Measurements from ENCODE around the gene SH3RF1.

The SH3RF1 gene

DNA sequence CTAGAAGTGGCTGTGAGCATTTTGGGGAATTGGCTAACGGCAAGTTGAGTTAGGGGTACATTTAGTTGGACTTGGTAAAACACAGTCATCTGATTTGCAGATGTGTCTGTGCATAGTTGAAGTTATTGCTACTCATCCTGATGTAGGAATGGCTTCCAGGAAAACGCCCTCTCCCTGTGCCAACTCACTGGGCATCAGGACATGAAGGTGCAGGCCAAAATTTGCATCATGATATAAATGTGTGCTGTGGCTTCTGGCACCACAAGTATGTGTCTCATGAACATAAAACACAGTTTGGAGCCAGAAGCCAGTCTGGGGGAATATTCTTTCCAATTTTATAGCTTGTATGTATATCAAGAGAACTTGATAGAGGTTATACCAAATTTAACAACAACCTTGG lies 206.5 kb downstream of the SH3RF1 start:
- DNase-seq (ENCODE audit: low spot score): no peak

DNA sequence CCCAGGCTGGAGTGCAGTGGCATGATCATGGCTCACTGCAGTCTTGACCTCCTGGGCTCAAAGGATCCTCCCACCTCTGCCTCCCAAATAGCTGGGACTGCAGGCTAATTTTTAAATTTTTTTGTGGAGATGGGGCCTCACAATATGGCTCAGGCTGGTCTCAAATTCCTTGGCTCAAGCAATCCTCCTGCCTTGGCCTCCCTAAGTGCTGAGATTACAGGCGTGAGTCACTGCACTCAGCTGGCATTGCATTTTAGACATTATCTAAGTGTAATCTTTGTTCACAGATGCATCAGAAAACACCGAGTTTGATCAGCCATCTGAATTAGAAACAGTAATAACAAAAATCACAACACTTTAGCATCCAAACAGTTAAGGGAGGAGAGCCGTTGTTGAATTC lies 207.3 kb downstream of the SH3RF1 start:
- DNase-seq (ENCODE audit: low spot score): no peak

DNA sequence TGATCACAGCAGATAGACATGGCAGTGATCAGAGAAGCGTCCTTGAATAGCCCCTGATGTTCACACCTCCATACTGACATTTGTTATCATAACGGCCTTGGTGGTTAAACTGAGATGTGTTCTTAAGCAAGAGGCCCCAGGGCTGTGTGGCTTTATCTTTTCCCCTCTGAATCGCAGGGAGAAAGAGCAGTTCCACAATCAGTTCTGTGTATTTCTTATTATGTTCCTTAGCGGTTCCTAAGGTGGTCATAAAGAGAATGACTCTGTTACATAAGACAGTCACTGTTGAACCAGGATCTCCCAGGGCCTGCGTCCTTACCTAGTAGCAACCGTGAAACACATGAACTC lies 207.9 kb downstream of the SH3RF1 start:
- no peak for DNase-seq (ENCODE audit: low spot score)

DNA sequence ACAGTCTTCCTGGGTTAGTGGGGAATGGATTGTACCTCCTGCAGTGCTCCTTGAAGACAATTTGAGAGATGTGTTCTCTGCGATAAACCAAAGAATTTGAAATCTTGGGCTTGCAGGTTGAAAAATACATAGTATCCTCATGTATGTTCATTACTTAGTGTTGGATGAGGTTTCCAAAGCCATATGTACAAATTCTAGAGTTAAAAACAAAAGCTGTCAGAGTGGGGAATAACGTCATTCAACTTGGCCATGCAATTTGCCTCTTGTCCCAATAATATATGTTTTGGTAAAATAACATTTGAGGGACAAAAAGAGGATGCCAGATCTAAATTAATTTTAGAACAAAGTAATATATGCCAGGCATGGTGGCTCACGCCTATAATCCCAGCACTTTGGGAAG lies 209.4 kb downstream of the SH3RF1 start:
- DNase-seq (ENCODE audit: low spot score): no peak

- DNase-seq (ENCODE audit: low spot score): no peak
Observed at GRCh38 chr4:169060391-169061091, 210.2 kb downstream of the SH3RF1 start.

DNA sequence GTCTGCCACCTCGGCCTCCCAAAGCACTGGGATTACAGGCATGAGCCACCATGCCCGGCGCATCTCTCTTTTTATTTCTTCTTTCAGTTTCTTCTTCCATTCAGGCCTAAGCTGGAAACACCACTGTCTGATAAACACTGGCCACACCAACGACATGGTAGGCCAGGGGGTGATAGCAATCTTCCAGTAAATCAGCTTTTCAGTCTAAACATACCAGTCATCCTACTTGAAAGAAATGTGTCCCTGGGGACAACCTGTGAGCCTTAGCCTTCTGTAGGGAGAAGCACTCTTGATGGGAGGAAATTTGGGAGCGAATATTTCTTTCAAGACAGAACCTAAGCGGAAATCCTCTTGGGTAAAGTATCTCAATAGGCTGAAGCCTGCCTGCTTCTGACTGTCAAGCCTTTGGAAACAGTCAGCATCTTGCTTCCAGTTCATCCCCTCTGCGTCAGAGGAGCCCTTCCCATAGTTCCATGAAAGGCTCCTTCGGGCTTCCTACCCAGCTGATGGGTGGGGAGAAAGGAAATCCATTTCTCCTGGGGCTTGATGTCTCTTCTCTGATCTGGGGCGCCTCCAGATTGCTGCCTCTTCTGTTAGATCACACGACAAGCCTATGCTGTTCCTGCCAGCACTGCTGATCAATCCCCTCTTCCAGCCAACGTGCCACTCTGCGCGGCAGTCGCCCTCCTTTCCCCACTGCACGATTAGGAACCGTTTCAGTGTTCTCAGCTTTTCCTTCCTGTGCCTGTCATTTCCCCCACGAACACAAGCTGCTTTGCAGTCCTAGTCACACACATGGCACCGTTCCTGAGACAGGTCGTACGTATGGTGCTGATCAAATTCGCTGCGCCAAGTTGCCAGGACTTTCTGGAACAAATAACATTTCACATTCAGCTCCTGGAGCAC lies 211.2 kb downstream of the SH3RF1 start:
- no peak for DNase-seq (ENCODE audit: low spot score)

DNA sequence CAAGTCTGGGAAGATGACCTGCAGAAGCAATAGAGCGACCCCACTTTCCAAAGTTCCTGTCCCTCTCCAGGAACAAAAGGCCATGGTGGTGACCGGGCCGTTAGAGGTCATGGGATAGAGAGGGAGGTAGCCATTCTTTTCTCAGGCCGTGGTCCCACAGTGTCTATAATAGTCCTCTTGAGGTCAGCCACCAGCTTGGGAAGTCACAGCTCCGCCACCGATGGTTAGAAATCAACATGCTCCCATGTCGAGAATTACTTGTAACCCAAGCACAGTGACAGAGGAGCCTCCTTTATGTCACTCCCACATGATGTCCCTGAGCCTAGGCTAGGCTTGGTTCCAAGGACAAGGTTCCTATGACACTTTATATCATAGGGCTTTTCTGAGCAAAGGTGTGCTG lies 212.4 kb downstream of the SH3RF1 start:
- no peak for DNase-seq (ENCODE audit: low spot score)

- DNase-seq (ENCODE audit: low spot score): no peak
Observed at GRCh38 chr4:169054879-169055278, 215.9 kb downstream of the SH3RF1 start.

- no peak for DNase-seq (ENCODE audit: low spot score)
Observed at GRCh38 chr4:169052594-169052945, 218.2 kb downstream of the SH3RF1 start.

DNA sequence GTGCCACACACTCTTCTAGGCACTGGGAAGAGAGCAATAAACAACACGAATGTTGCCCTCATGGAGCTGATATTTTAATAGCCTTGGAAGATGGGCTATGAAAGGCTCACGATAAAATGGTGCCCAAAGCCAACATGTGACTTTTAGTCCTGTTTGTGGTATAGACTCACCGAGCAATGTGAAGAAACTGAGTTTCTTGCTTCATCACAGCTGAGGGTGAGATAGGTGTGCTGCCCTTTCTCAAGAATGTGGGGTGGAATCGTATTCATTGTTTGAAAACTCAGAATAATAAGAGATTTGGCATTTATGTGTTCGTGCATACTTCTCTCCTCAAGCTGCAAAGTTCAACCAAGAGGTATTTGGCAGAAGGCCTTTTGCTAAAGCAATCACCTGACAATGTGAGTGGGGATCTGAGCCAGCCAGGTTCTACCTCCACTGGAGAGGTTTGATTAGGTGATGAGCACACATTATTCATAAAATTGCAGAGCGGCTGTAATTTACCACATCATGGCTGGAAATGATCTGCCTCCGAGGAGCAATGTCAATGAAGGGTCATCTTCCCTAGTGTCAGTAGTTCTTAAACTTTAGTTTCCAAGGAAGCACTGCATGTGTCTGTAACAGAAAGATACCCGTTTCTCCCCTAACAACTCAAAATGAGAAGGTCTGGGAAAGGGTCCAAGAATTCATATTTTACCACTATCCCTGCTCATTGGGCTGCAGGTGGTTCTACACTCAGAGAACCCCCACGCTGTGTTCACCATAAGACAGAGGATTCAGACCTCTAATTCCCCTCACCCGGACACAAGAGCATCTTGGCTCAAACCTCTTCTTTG lies 218.8 kb downstream of the SH3RF1 start:
- no peak for DNase-seq (ENCODE audit: low spot score)

DNA sequence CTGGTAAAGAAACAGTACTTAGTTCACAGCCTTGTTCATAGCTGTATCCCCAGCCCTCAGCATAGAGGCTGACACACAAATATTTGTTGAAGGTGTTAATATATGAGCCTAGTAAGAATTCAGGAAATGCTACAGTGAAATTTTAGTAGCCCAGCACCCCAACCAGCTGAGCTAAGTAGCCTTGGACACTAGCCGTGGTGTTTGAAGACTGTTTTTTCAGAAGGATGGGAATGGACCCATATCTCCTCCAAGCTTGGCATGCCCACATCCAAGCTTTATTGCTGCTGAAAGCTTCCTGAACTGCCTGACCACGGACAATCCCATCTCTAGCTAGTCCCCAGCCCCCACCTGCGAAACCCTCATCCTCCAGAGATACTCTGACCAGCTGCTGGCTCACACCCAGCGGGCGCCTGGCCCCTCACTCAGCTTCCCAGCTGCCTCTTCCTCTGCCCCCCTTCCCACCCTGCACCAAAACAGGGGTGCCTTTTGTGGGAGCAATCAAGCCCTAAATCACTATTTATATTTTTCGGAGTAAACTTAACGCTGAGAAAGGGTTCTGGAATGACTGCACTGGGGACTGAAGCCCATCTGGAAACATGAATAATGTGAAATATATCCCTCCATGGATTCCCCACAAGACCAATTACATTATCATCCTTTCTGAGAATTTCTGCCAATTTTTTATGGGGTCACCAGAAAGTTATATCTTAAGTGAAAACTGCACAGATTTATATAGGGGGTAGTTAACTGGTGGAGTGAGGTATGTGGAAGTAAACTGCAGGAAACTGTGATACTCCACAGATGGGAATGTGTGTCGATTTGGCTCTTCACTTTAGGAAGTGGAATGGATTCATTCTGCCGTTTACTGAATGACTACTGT lies 219.6 kb downstream of the SH3RF1 start:
- DNase-seq (ENCODE audit: low spot score): no peak

DNA sequence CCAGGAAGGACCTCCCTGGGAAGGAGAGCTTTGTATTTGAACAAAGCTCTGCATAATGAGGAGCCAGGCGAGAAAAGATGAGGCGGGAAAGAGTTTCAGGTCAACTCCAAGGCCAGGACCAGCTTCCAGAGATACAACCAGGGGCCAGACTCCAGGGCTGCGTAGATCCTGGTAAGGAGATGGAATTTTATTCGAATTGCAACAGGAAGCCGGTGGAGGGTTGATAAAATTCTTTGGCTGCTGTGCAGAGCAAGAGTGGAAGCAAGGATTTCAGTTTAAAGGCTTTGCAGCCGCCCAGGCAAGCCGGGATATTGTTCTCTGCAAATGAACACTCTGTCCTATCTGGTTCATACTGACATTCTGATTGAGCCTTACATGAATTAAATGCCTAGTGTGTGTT lies 220.5 kb downstream of the SH3RF1 start:
- no peak for DNase-seq (ENCODE audit: low spot score)

DNA sequence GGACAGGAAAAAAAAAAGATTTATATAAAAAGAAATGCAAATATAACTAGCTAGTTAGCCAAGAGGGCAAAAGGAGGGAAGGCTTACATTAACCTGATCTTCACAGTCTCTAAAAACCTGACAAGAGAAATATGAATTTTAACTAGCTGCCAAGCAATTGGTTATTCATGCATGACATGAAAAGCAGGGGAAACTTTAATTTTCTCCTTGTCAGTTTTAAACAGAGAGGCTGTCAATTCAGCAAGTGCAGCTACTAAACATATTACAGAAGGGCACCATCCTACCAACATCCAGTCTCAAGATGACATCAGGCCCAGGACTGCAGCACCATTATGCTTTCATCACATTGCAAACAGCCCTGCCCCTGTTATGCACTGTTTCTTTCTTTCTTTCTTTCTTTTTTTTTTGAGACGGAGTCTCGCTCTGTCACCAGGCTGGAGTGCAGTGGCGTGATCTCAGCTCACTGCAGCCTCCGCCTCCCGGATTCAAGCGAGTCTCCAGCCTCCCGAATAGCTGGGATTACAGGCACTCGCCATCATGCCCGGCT lies 221.8 kb downstream of the SH3RF1 start:
- DNase-seq (ENCODE audit: low spot score): no peak

GRCh38 chr4:169047956-169048355 lies 222.8 kb downstream of the SH3RF1 start:
- DNase-seq (ENCODE audit: low spot score): no peak

- no peak for DNase-seq (ENCODE audit: low spot score)
Observed at GRCh38 chr4:169045862-169046584, 224.7 kb downstream of the SH3RF1 start.

GRCh38 chr4:169044714-169045447 lies 225.9 kb downstream of the SH3RF1 start:
- DNase-seq (ENCODE audit: low spot score): no peak

Data from globus pallidus (tissue), 1 donor.